ENCODE data around the gene NAXE.
"Not testable (repeated sequence)": the region's sequence is repeated elsewhere in the genome, so short reads cannot be mapped to it uniquely, and the experiment has no call there.

The NAXE gene

GRCh38 chr1:156595016-156595415, 3.4 kb downstream of the NAXE start:
- DNase-seq = no peak

GRCh38 chr1:156596426-156596825, 4.8 kb downstream of the NAXE start:
- no peak for DNase-seq

GRCh38 chr1:156598125-156598524, 6.5 kb downstream of the NAXE start:
- no peak for DNase-seq

- DNase-seq = no peak
These were observed 7.3 kb downstream of the NAXE start for GRCh38 chr1:156598731-156599432.

GRCh38 chr1:156599811-156600210, 8.2 kb downstream of the NAXE start:
- no peak for DNase-seq

GRCh38 chr1:156600733-156601121, 9.2 kb downstream of the NAXE start:
- no peak for DNase-seq

GRCh38 chr1:156601122-156601830, 9.7 kb downstream of the NAXE start, which contains the start of gene GPATCH4:
GPATCH4 (minus strand) TSS chr1:156601479.
- DNase-seq = peak; percentile 90

GRCh38 chr1:156601892-156602291, 10.3 kb downstream of the NAXE start:
- no peak for DNase-seq

- no peak for DNase-seq
These were observed 11.0 kb downstream of the NAXE start for GRCh38 chr1:156602557-156602993.

GRCh38 chr1:156607344-156607743, 15.8 kb downstream of the NAXE start:
- not testable (repeated sequence) for DNase-seq

GRCh38 chr1:156608036-156608674, 16.6 kb downstream of the NAXE start:
- DNase-seq = peak; percentile 76

- DNase-seq = peak; percentile 75
These were observed 17.4 kb downstream of the NAXE start for GRCh38 chr1:156608981-156609380.

GRCh38 chr1:156610072-156610471, 18.5 kb downstream of the NAXE start:
- DNase-seq = not testable (repeated sequence)

GRCh38 chr1:156612666-156613065, 21.1 kb downstream of the NAXE start:
- DNase-seq = no peak

GRCh38 chr1:156615946-156616345, 24.4 kb downstream of the NAXE start:
- DNase-seq = no peak

- no peak for DNase-seq
These were observed 24.9 kb downstream of the NAXE start for GRCh38 chr1:156616463-156616862.

GRCh38 chr1:156618853-156619581, 27.4 kb downstream of the NAXE start, which contains the start of gene HAPLN2:
HAPLN2 (plus strand) TSS chr1:156619415; CDS start chr1:156623491, 4,076 bp downstream.
- DNase-seq = no peak

GRCh38 chr1:156619582-156619955, 28.0 kb downstream of the NAXE start:
- no peak for DNase-seq

- DNase-seq = no peak
These were observed 31.2 kb downstream of the NAXE start for GRCh38 chr1:156622581-156623297.

- peak; percentile 81 for DNase-seq
These were observed 32.6 kb downstream of the NAXE start for GRCh38 chr1:156623946-156624813.

- peak; percentile 64 for DNase-seq
These were observed 33.3 kb downstream of the NAXE start for GRCh38 chr1:156624814-156625435.
